Measurements from ENCODE around the gene TALDO1. TPM values are rescaled to one million over a fixed set of nuclear protein-coding genes. Genes with fewer than 3 reads are reported as not detected.

The TALDO1 gene
- total RNA-seq, 1 donor from 2014 or later = 176 TPM

- no peak for DNase-seq (ENCODE audit: low spot score)
Measured at GRCh38 chr11:769887-770641, 22.8 kb downstream of the TALDO1 start.

GRCh38 chr11:770642-771616, 23.7 kb downstream of the TALDO1 start:
- no peak for DNase-seq (ENCODE audit: low spot score)

GRCh38 chr11:771617-772204, 24.4 kb downstream of the TALDO1 start:
- no peak for DNase-seq (ENCODE audit: low spot score)

GRCh38 chr11:772429-773390, 25.4 kb downstream of the TALDO1 start:
- no peak for DNase-seq (ENCODE audit: low spot score)

GRCh38 chr11:773425-773824, 26.2 kb downstream of the TALDO1 start:
- DNase-seq (ENCODE audit: low spot score) = no peak

- no peak for DNase-seq (ENCODE audit: low spot score)
Measured at GRCh38 chr11:773830-774229, 26.6 kb downstream of the TALDO1 start.

GRCh38 chr11:774873-775592, 27.8 kb downstream of the TALDO1 start:
- no peak for DNase-seq (ENCODE audit: low spot score)

- DNase-seq (ENCODE audit: low spot score) = no peak
Measured at GRCh38 chr11:776263-776560, 28.9 kb downstream of the TALDO1 start.

- no peak for DNase-seq (ENCODE audit: low spot score)
Measured at GRCh38 chr11:776561-777287, 29.5 kb downstream of the TALDO1 start.

- DNase-seq (ENCODE audit: low spot score) = peak; percentile 93
Measured at GRCh38 chr11:777288-778255, 30.3 kb downstream of the TALDO1 start, which contains the start of gene GATD1. TSS of gene GATD1 (minus strand) at chr11:777487. CDS start at chr11:777462, 25 bp downstream.

GRCh38 chr11:778976-779954, 32.0 kb downstream of the TALDO1 start:
- no peak for DNase-seq (ENCODE audit: low spot score)

- DNase-seq (ENCODE audit: low spot score) = no peak
Measured at GRCh38 chr11:779955-780532, 32.8 kb downstream of the TALDO1 start.

GRCh38 chr11:782264-783174, 35.3 kb downstream of the TALDO1 start:
- no peak for DNase-seq (ENCODE audit: low spot score)

- peak; percentile 66 for DNase-seq (ENCODE audit: low spot score)
Measured at GRCh38 chr11:783581-784015, 36.3 kb downstream of the TALDO1 start.

GRCh38 chr11:786235-787083, 39.2 kb downstream of the TALDO1 start:
- no peak for DNase-seq (ENCODE audit: low spot score)
